H9 (cell line): ENCODE measurements around the gene DLG2. TPM values are rescaled to one million over a fixed set of nuclear protein-coding genes. Genes with fewer than 3 reads are reported as not detected.

Source experiments
- DNase-seq: peaks from one replicate; pipeline ENCODE4 v3.0.0-alpha.2; 2017
- H2AFZ ChIP-seq: one replicate; pipeline ENCODE4 v1.6.1; 2013; ENCODE audit warnings: mild to moderate bottlenecking, low read length, control low read depth, moderate library complexity
- H2AK5ac ChIP-seq: 2 replicates; pipeline ENCODE4 v1.6.1; 2013; ENCODE audit warnings: low read length, control low read depth, mixed read lengths; ENCODE audit not compliant: insufficient read length
- H2BK120ac ChIP-seq: one replicate; pipeline ENCODE4 v1.6.1; 2013; ENCODE audit warnings: low read depth, mild to moderate bottlenecking, low read length, control low read depth, inconsistent platforms; ENCODE audit not compliant: poor library complexity, severe bottlenecking
- H2BK12ac ChIP-seq: 2 replicates; pipeline ENCODE4 v1.6.1; 2013; ENCODE audit warnings: low read length, control low read depth, mixed read lengths, low read depth; ENCODE audit not compliant: insufficient read length
- H2BK15ac ChIP-seq: 2 replicates; pipeline ENCODE4 v1.6.1; 2013; ENCODE audit warnings: low read depth, low read length, control low read depth
- H2BK20ac ChIP-seq: one replicate; pipeline ENCODE4 v1.6.1; 2013; ENCODE audit warnings: low read depth, mild to moderate bottlenecking, low read length, control low read depth, inconsistent platforms; ENCODE audit not compliant: poor library complexity, severe bottlenecking
- H2BK5ac ChIP-seq: 2 replicates; pipeline ENCODE4 v1.6.1; 2013; ENCODE audit warnings: low read length, control low read depth, mixed read lengths; ENCODE audit not compliant: insufficient read length
- H3K14ac ChIP-seq: 2 replicates; pipeline ENCODE4 v1.6.1; 2013; ENCODE audit warnings: low read length, control low read depth; ENCODE audit not compliant: insufficient read depth
- H3K18ac ChIP-seq: 2 replicates; pipeline ENCODE4 v1.6.1; 2013; ENCODE audit warnings: low read depth, mild to moderate bottlenecking, mixed read lengths, low read length, control low read depth; ENCODE audit not compliant: insufficient read length
- H3K23ac ChIP-seq: 2 replicates; pipeline ENCODE4 v1.6.1; 2013; ENCODE audit warnings: low read length, control low read depth, mixed read lengths, low read depth; ENCODE audit not compliant: insufficient read length
- H3K23me2 ChIP-seq: 2 replicates; pipeline ENCODE4 v1.6.1; 2013; ENCODE audit warnings: low read depth, mild to moderate bottlenecking, mixed read lengths, low read length, control low read depth; ENCODE audit not compliant: insufficient read length, poor library complexity, severe bottlenecking
- H3K27ac ChIP-seq: 2 replicates; pipeline ENCODE4 v1.5.1; 2013; ENCODE audit warnings: low read length, control low read depth, mixed read lengths, low read depth; ENCODE audit not compliant: insufficient read length
- H3K27me3 ChIP-seq: 2 replicates; pipeline ENCODE4 v1.6.1; 2013; ENCODE audit warnings: low read length, control low read depth, inconsistent platforms; ENCODE audit not compliant: insufficient read depth
- H3K4ac ChIP-seq: 2 replicates; pipeline ENCODE4 v1.6.1; 2013; ENCODE audit warnings: low read depth, mild to moderate bottlenecking, control low read depth, inconsistent platforms, low read length, moderate library complexity
- H3K4me1 ChIP-seq: 2 replicates; pipeline ENCODE4 v1.6.1; 2013; ENCODE audit warnings: low read length, control low read depth, inconsistent platforms; ENCODE audit not compliant: insufficient read depth
- H3K4me2 ChIP-seq: 2 replicates; pipeline ENCODE4 v1.6.1; 2013; ENCODE audit warnings: low read length, control low read depth, mixed read lengths; ENCODE audit not compliant: insufficient read length, insufficient read depth
- H3K56ac ChIP-seq: 2 replicates; pipeline ENCODE4 v1.6.1; 2013; ENCODE audit warnings: low read depth, mild to moderate bottlenecking, mixed read lengths, low read length, control low read depth; ENCODE audit not compliant: insufficient read length
- H3K79me1 ChIP-seq: 2 replicates; pipeline ENCODE4 v1.6.1; 2013; ENCODE audit warnings: low read depth, mild to moderate bottlenecking, moderate library complexity, low read length, control low read depth, inconsistent platforms; ENCODE audit not compliant: insufficient read depth, poor library complexity, severe bottlenecking
- H3K79me2 ChIP-seq: 2 replicates; pipeline ENCODE4 v1.6.1; 2013; ENCODE audit warnings: low read length, control low read depth, inconsistent platforms; ENCODE audit not compliant: insufficient read depth
- H3K9ac ChIP-seq: 2 replicates; pipeline ENCODE4 v1.6.1; 2013; ENCODE audit warnings: low read length, control low read depth, mixed read lengths; ENCODE audit not compliant: insufficient read length; ENCODE audit errors: extremely low read depth
- H3K9me3 ChIP-seq: one replicate; pipeline ENCODE4 v1.6.1; 2013; ENCODE audit warnings: low read depth, low read length, inconsistent platforms; ENCODE audit not compliant: control insufficient read depth
- H3T11ph ChIP-seq: one replicate; pipeline ENCODE4 v1.6.1; 2013; ENCODE audit warnings: mild to moderate bottlenecking, low read length, control low read depth, inconsistent platforms
- H4K20me1 ChIP-seq: one replicate; pipeline ENCODE4 v1.6.1; 2013; ENCODE audit not compliant: control insufficient read depth, insufficient read length, insufficient read depth
- H4K5ac ChIP-seq: 2 replicates; pipeline ENCODE4 v1.6.1; 2013; ENCODE audit warnings: low read depth, mild to moderate bottlenecking, mixed read lengths, low read length, control low read depth; ENCODE audit not compliant: insufficient read length
- H4K8ac ChIP-seq: replicated peaks from 2 replicates; pipeline ENCODE4 v1.6.1; 2013; ENCODE audit warnings: low read length, control low read depth, mixed read lengths, low read depth; ENCODE audit not compliant: insufficient read length
- H4K91ac ChIP-seq: 2 replicates; pipeline ENCODE4 v1.6.1; 2013; ENCODE audit warnings: low read depth, mild to moderate bottlenecking, moderate library complexity, mixed read lengths, low read length, control low read depth; ENCODE audit not compliant: insufficient read length
- H3K27ac Mint-ChIP-seq, 3 experiments: 2 replicates in 2 of 3; 3 replicates in 1 of 3; pipeline ENCODE4 v1.8.0; 2020 to 2021; ENCODE audit warnings: mixed read lengths in 3 of 3, mild to moderate bottlenecking in 1 of 3, moderate library complexity in 1 of 3
- H3K27me3 Mint-ChIP-seq: 2 replicates; pipeline ENCODE4 v1.8.0; 2021; ENCODE audit warnings: low read depth, mild to moderate bottlenecking, moderate library complexity, mixed read lengths
- H3K36me3 Mint-ChIP-seq, 3 experiments: 2 replicates in 2 of 3; 3 replicates in 1 of 3; pipeline ENCODE4 v1.8.0; 2020 to 2021; ENCODE audit warnings: low read depth in 3 of 3, mixed read lengths in 3 of 3; ENCODE audit not compliant: insufficient read depth in 1 of 3
- H3K4me1 Mint-ChIP-seq, 2 experiments: 2 replicates each; pipeline ENCODE4 v1.8.0; 2020; ENCODE audit warnings: mixed read lengths in 2 of 2
- H3K4me3 Mint-ChIP-seq, 2 experiments: 2 replicates in 1 of 2; 3 replicates in 1 of 2; pipeline ENCODE4 v1.8.0; 2020 to 2021; ENCODE audit warnings: mild to moderate bottlenecking in 2 of 2, mixed read lengths in 2 of 2, moderate library complexity in 1 of 2
- H3K9me3 Mint-ChIP-seq, 2 experiments: 2 replicates in 1 of 2; 3 replicates in 1 of 2; pipeline ENCODE4 v1.8.0; 2020; ENCODE audit warnings: mild to moderate bottlenecking in 2 of 2, mixed read lengths in 2 of 2, moderate library complexity in 1 of 2
- WGBS: extraction: QIAGEN DNeasy Blood & Tissue Kit; methylation state at CpG from one replicate; pipeline ENCODE4 v1.1.7; 2013; ENCODE audit warnings: missing lambda C conversion rate, low lambda C conversion rate, mixed read lengths; ENCODE audit not compliant: insufficient read length; ENCODE audit errors: extremely low coverage; 5-methylcytosine and 5-hydroxymethylcytosine counted together
- total RNA-seq: library from RNA; stranded (reverse); gene quantifications from 2 replicates; pipeline ENCODE4 v1.2.1, GENCODE V29; 2021
- TF ChIP-seq, protein P1 (sequence below): fragments of 200-600 bp; sonication (generic); conservative IDR thresholded peaks from 3 replicates; pipeline ENCODE4 v1.8.0; 2021; ENCODE audit warnings: antibody characterized with exemption, mild to moderate bottlenecking

DLG2 gene
- total RNA-seq, 1 experiment from 2014 or later, result 8.0 TPM

DNA sequence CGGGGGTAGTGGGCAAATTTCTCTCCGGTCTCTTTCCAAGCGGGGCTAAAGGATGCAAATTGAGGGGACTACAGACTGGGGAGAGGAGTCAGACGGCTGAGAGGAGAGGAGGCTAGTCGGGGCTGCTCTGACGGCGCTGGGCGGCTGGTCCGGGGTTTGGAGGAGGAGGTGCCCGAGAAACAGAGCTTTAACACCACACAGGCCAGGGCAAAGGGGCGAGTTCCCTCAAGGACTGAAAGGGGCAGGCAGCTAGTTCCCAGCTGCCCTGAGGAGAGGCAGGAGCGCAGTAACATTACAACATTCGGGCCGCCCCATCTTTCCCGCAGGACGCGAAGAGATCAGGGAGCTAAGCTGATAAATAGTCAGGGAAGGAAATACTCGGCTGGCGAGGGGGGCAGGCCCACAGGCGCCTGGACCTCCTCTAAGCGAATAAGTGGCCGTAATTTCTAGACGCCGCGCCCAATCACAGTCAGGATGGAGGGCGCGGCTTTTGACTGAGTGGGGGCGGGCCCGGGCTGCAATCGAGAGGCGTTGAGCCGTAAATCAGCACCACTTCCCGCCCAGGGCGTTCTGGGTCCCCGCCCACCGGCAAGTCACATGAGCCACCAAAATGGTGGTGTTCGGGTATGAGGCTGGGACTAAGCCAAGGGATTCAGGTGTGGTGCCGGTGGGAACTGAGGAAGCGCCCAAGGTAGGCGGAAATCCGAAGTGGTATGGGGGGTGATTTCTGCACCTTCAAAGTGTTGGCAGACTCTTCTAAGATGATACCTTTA, 1.0 kb upstream of the DLG2 start, which contains the start of gene TMEM126B:
TMEM126B (plus strand) TSS at position 596 of the 773 bp plus-strand sequence; CDS start at position 611, 15 bp downstream.
- Histone ChIP-seq H3K4me2 (peak within 1 kb of the TSS; percentile 94), H3K56ac (peak within 1 kb of the TSS; percentile 93), H2BK20ac (no peak within 1 kb of the TSS), H3K23ac (no peak within 1 kb of the TSS), H3K79me1 (no peaks in the 10 kb centered on the region), H3K4ac (no peak within 1 kb of the TSS), H2AK5ac (no peak within 1 kb of the TSS), H3K14ac (no peak within 1 kb of the TSS), H4K5ac (peak within 1 kb of the TSS; percentile 91), H3K4me1 (no peaks in the 10 kb centered on the region), H3K79me2 (peaks cover 21% of the 10 kb centered on the region; the same call in 1 of the 2 replicates), H3K27ac (peak within 1 kb of the TSS; percentile 15), H2BK12ac (no peak within 1 kb of the TSS), H2BK120ac (no peak within 1 kb of the TSS), H2BK5ac (peak within 1 kb of the TSS; percentile 30), H3K9ac (peak within 1 kb of the TSS; percentile 93), H4K8ac (no peak within 1 kb of the TSS), H2AFZ (peak within 1 kb of the TSS; percentile 7), H3K18ac (peak within 1 kb of the TSS; percentile 18), H4K91ac (no peak within 1 kb of the TSS), H4K20me1 (no peaks in the 10 kb centered on the region), H3K27me3 (no peaks in the 10 kb centered on the region), H3K23me2 (peaks cover 6% of the 10 kb centered on the region), H2BK15ac (no peak within 1 kb of the TSS), H3T11ph (no peak within 1 kb of the TSS), H3K9me3 (no peaks in the 10 kb centered on the region)
- WGBS, result no CpG with 5 or more reads among the region's 41 CpGs
- Mint-ChIP-seq H3K4me3 (peak within 1 kb of the TSS; percentile 91 to 97), H3K36me3 (peaks cover 10 to 21% (median 13%) of the 10 kb centered on the region in 3 experiments; a peak in 6 of 7 replicates), H3K4me1 (peaks cover 25 to 28% of the 10 kb centered on the region in 2 experiments), H3K27me3 (no peaks in the 10 kb centered on the region), H3K9me3 (no peaks in the 10 kb centered on the region), H3K27ac (peak within 1 kb of the TSS; percentile 98 to 99 (median 99))
- DNase-seq, result peak; percentile 98
- TF ChIP-seq, protein P1, sequence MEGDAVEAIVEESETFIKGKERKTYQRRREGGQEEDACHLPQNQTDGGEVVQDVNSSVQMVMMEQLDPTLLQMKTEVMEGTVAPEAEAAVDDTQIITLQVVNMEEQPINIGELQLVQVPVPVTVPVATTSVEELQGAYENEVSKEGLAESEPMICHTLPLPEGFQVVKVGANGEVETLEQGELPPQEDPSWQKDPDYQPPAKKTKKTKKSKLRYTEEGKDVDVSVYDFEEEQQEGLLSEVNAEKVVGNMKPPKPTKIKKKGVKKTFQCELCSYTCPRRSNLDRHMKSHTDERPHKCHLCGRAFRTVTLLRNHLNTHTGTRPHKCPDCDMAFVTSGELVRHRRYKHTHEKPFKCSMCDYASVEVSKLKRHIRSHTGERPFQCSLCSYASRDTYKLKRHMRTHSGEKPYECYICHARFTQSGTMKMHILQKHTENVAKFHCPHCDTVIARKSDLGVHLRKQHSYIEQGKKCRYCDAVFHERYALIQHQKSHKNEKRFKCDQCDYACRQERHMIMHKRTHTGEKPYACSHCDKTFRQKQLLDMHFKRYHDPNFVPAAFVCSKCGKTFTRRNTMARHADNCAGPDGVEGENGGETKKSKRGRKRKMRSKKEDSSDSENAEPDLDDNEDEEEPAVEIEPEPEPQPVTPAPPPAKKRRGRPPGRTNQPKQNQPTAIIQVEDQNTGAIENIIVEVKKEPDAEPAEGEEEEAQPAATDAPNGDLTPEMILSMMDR, result no peak
